ENCODE data around the gene UBAP2.

UBAP2 gene, protein sequence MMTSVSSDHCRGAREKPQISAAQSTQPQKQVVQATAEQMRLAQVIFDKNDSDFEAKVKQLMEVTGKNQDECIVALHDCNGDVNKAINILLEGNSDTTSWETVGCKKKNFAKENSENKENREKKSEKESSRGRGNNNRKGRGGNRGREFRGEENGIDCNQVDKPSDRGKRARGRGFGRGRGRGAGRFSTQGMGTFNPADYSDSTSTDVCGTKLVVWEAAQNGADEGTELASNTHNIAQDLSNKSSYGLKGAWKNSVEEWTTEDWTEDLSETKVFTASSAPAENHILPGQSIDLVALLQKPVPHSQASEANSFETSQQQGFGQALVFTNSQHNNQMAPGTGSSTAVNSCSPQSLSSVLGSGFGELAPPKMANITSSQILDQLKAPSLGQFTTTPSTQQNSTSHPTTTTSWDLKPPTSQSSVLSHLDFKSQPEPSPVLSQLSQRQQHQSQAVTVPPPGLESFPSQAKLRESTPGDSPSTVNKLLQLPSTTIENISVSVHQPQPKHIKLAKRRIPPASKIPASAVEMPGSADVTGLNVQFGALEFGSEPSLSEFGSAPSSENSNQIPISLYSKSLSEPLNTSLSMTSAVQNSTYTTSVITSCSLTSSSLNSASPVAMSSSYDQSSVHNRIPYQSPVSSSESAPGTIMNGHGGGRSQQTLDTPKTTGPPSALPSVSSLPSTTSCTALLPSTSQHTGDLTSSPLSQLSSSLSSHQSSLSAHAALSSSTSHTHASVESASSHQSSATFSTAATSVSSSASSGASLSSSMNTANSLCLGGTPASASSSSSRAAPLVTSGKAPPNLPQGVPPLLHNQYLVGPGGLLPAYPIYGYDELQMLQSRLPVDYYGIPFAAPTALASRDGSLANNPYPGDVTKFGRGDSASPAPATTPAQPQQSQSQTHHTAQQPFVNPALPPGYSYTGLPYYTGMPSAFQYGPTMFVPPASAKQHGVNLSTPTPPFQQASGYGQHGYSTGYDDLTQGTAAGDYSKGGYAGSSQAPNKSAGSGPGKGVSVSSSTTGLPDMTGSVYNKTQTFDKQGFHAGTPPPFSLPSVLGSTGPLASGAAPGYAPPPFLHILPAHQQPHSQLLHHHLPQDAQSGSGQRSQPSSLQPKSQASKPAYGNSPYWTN

DNA sequence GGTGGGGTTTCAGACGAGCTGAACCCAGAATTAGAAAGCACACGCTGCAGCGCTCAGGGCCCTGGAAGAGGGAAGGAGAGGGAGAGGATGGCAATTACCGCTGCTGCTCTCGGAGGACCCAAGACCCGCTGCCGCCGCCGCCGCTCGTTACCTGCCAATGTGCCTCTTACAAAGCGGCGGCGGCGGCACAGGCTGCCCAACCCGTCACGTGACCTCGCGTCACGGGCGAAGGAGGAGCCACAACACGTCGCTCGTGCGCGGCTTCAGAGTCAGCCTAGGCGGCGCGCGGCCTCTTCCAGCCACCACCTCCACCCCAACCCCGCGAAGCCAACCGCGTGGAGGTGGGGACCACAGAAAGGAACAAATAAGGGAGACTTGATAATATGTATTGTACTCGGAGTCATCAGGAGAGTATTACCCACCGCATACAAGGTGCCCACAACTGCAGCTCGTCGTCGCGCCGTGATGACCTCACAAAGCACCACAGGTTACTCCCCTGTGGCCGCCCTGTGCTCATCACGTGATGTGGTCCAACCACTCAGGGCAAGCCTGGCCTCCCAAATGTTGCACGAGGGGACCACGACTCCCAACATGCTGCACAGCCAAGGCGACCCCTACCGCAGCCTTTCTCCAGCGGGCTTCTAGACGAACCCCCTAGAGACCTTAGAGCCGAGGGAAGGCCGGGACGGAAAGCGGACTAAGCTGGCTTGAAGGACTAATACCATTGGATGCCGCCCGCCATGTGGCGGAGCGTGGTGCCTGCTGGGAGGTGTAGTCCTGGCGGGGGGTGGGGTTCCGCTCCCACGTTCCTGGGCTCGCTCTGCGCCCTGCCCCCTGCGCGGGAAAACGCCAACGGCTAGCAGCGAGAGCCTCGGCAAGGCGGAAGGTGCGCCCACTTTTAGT lies at the start of gene UBAP2:
Gene UBAP2, minus strand, starts transcription at position 161 of the 903 bp plus-strand sequence. CDS start 31,739 bp downstream, outside the sequence.
- H3K27ac Mint-ChIP-seq = peak within 1 kb of the TSS; percentile 98
- H3K4me3 Mint-ChIP-seq = peak within 1 kb of the TSS; percentile 100
- DNase-seq (ENCODE audit: low spot score) = peak; percentile 96
- H3K9me3 Mint-ChIP-seq = no peaks in the 10 kb centered on the region
- peaks cover 38% of the 10 kb centered on the region for H3K4me1 Mint-ChIP-seq (ENCODE audit: low read depth)
- H3K36me3 Mint-ChIP-seq (ENCODE audit: low read depth) = peaks cover 3% of the 10 kb centered on the region
- no peaks in the 10 kb centered on the region for H3K27me3 Mint-ChIP-seq (ENCODE audit: low read depth)

DNA sequence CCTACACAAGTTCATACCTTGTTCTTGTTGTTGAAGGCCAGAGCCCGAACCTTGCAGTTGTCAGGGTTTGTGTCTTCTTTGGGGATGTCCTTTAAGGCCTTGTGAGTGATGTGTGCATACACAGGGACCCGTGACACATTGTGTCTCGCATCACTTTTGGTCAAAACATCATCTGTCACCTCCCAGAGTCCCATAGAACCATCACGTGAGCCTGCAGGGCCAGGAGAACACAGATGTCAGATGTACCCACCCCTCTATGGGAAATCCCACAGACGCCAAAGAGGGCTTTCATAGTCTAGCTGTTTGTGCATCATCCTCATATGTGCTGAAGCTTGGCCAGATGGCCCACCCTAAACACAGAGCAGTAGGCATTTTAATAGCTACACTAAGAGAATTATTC lies 49.6 kb upstream of the UBAP2 start:
- no peak overlapping the region for H3K27ac Mint-ChIP-seq

DNA sequence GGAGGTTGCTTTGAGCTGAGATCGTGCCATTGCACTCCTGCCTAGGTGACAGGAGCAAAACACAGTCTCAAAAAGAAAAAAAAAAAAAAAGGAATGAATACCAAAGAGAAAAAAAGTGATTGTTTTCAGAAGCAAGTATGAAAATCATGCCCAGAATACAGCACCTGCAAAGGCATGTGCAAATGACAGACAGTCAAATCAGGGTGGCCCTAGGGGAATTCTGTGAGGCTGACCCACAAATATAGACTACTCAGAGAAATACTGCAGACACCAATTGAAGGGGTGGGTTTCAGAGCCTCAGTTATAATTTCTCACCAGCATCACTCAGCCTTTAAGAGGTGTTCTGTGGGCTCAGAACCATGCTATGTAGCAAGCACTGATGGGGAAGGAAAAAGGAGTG lies 49.2 kb upstream of the UBAP2 start:
- no peak for DNase-seq (ENCODE audit: low spot score)
- Mint-ChIP-seq H3K4me1 (ENCODE audit: low read depth) (no peaks in the 10 kb centered on the region), H3K27me3 (ENCODE audit: low read depth) (no peaks in the 10 kb centered on the region), H3K4me3 (no peak overlapping the region), H3K27ac (no peak overlapping the region), H3K36me3 (ENCODE audit: low read depth) (peaks cover 29% of the 10 kb centered on the region), H3K9me3 (no peaks in the 10 kb centered on the region)

More for the DNA sequence above, 49.6 kb upstream of the UBAP2 start:
- H3K4me1 Mint-ChIP-seq (ENCODE audit: low read depth) = no peaks in the 10 kb centered on the region
- H3K27me3 Mint-ChIP-seq (ENCODE audit: low read depth) = no peaks in the 10 kb centered on the region
- no peak for DNase-seq (ENCODE audit: low spot score)
- no peak overlapping the region for H3K4me3 Mint-ChIP-seq
- no peaks in the 10 kb centered on the region for H3K9me3 Mint-ChIP-seq
- H3K36me3 Mint-ChIP-seq (ENCODE audit: low read depth) = peaks cover 25% of the 10 kb centered on the region

DNA sequence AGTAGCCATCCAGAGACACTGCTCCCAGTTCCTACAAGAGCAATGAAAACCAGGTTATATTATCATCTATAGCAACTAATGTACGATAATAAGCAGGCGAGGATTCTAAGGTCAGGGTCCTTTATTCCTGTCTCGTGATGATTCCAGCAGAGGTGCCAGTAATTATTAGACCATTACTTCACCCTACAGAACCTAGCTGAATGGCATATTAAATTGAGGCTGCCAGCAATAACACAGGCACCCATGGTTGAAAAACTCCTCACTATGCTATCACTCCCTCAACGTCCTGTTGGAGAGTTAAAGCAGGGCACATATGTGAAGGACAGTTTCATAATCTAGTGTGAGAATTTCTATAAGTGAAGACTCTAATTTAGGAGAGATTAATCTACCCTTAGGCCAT lies 48.1 kb upstream of the UBAP2 start:
- Mint-ChIP-seq H3K4me3 (no peak overlapping the region), H3K27ac (no peak overlapping the region), H3K36me3 (ENCODE audit: low read depth) (peaks cover 29% of the 10 kb centered on the region), H3K4me1 (ENCODE audit: low read depth) (peaks cover 2% of the 10 kb centered on the region), H3K27me3 (ENCODE audit: low read depth) (no peaks in the 10 kb centered on the region), H3K9me3 (no peaks in the 10 kb centered on the region)
- DNase-seq (ENCODE audit: low spot score) = no peak

GRCh38 chr9:34093578-34093977 lies 44.9 kb upstream of the UBAP2 start:
- no peak overlapping the region for H3K27ac Mint-ChIP-seq
- H3K36me3 Mint-ChIP-seq (ENCODE audit: low read depth) = peaks cover 44% of the 10 kb centered on the region
- H3K27me3 Mint-ChIP-seq (ENCODE audit: low read depth) = no peaks in the 10 kb centered on the region
- H3K4me1 Mint-ChIP-seq (ENCODE audit: low read depth) = peaks cover 2% of the 10 kb centered on the region
- DNase-seq (ENCODE audit: low spot score) = no peak
- H3K4me3 Mint-ChIP-seq = no peak overlapping the region
- H3K9me3 Mint-ChIP-seq = no peaks in the 10 kb centered on the region

- H3K27ac Mint-ChIP-seq = no peak overlapping the region
- no peaks in the 10 kb centered on the region for H3K9me3 Mint-ChIP-seq
- DNase-seq (ENCODE audit: low spot score) = no peak
- H3K4me1 Mint-ChIP-seq (ENCODE audit: low read depth) = peaks cover 2% of the 10 kb centered on the region
- H3K27me3 Mint-ChIP-seq (ENCODE audit: low read depth) = no peaks in the 10 kb centered on the region
- peaks cover 47% of the 10 kb centered on the region for H3K36me3 Mint-ChIP-seq (ENCODE audit: low read depth)
- no peak overlapping the region for H3K4me3 Mint-ChIP-seq
Measured at GRCh38 chr9:34089311-34089710, 40.6 kb upstream of the UBAP2 start.

- H3K4me1 Mint-ChIP-seq (ENCODE audit: low read depth) = peaks cover 2% of the 10 kb centered on the region
- no peak for DNase-seq (ENCODE audit: low spot score)
- peaks cover 38% of the 10 kb centered on the region for H3K36me3 Mint-ChIP-seq (ENCODE audit: low read depth)
- no peak overlapping the region for H3K27ac Mint-ChIP-seq
- no peaks in the 10 kb centered on the region for H3K27me3 Mint-ChIP-seq (ENCODE audit: low read depth)
- H3K9me3 Mint-ChIP-seq = no peaks in the 10 kb centered on the region
- no peak overlapping the region for H3K4me3 Mint-ChIP-seq
Measured at GRCh38 chr9:34087370-34087769, 38.7 kb upstream of the UBAP2 start.

- peaks cover 33% of the 10 kb centered on the region for H3K36me3 Mint-ChIP-seq (ENCODE audit: low read depth)
- DNase-seq (ENCODE audit: low spot score) = no peak
- no peaks in the 10 kb centered on the region for H3K27me3 Mint-ChIP-seq (ENCODE audit: low read depth)
- no peak overlapping the region for H3K4me3 Mint-ChIP-seq
- no peaks in the 10 kb centered on the region for H3K4me1 Mint-ChIP-seq (ENCODE audit: low read depth)
- H3K27ac Mint-ChIP-seq = no peak overlapping the region
- no peaks in the 10 kb centered on the region for H3K9me3 Mint-ChIP-seq
Measured at GRCh38 chr9:34086864-34087263, 38.2 kb upstream of the UBAP2 start.

DNA sequence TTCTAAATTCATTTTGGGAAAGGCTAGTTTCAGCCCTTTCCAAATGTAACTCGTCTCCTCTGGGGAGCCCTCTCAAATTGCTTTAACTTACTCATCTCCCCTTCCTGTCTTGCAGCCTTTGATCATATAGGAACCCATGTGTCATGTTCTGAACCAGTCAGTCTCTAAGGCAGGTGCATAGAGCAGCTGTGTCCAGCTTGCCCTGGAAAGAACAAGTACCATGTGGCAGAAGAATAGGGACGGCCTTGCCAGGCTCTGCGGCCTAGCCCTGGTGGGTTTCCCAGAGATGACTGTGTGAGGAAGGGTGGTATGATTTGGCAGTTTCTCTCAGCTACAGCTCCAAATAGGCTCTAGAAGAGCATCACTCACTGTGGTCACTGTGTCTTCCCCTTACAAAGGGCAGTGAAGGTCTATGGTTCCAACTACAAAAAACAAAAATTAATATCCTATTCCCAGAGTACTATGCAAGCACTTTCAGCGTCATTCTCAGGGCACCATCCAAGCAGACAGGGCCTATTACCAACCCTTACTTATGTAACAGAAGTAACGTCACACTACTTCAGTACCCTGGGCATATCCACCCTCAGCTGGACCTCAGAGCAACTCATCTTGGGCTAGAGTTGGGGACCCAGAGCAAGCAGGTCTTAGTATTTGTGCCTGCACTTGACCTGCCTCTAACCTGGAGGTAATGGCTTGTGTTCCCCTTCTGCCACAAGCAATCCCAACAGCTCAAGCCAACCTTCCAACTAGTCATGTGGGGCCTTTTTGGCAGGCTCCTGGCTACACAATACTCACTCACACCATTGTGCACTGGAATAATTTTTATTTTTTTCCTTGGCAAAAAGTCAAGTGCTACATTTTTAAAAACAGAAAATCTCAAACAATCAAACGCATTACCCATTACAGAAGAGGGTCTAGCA lies 37.2 kb upstream of the UBAP2 start:
- H3K4me1 Mint-ChIP-seq (ENCODE audit: low read depth) = no peaks in the 10 kb centered on the region
- H3K27me3 Mint-ChIP-seq (ENCODE audit: low read depth) = no peaks in the 10 kb centered on the region
- no peak overlapping the region for H3K27ac Mint-ChIP-seq

GRCh38 chr9:34084562-34084961 lies 35.9 kb upstream of the UBAP2 start:
- Mint-ChIP-seq H3K27me3 (ENCODE audit: low read depth) (no peaks in the 10 kb centered on the region), H3K36me3 (ENCODE audit: low read depth) (peaks cover 23% of the 10 kb centered on the region), H3K27ac (no peak overlapping the region)

More for the DNA sequence above, 37.2 kb upstream of the UBAP2 start:
- no peaks in the 10 kb centered on the region for H3K9me3 Mint-ChIP-seq
- H3K36me3 Mint-ChIP-seq (ENCODE audit: low read depth) = peaks cover 26% of the 10 kb centered on the region
- no peak overlapping the region for H3K4me3 Mint-ChIP-seq
- DNase-seq (ENCODE audit: low spot score) = no peak

DNA sequence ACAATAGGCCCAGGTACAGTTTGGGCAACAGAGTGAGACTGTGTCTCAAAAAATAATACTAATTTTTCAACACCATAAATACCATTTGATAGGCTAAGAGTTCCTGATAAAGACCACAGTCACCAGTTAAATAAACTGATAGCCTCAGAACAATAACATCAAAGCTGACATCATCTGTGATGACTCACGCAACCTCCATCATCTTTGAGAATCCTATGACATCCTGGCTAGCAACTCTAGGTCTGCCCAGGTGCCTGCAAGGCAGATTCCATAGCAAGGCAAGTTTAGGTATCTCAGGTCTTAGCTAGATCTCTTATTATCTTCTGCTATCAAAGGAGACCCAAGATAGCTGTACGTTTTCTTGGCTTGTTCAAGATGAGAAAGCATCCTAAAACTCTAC lies 30.5 kb upstream of the UBAP2 start:
- DNase-seq (ENCODE audit: low spot score) = no peak
- Mint-ChIP-seq H3K27me3 (ENCODE audit: low read depth) (no peaks in the 10 kb centered on the region), H3K4me1 (ENCODE audit: low read depth) (peaks cover 1% of the 10 kb centered on the region), H3K27ac (no peak overlapping the region), H3K36me3 (ENCODE audit: low read depth) (no peaks in the 10 kb centered on the region), H3K9me3 (no peaks in the 10 kb centered on the region), H3K4me3 (no peak overlapping the region)

More at GRCh38 chr9:34084562-34084961, 35.9 kb upstream of the UBAP2 start:
- H3K9me3 Mint-ChIP-seq = no peaks in the 10 kb centered on the region
- no peak for DNase-seq (ENCODE audit: low spot score)
- no peak overlapping the region for H3K4me3 Mint-ChIP-seq
- H3K4me1 Mint-ChIP-seq (ENCODE audit: low read depth) = no peaks in the 10 kb centered on the region

GRCh38 chr9:34072868-34073590 lies 24.3 kb upstream of the UBAP2 start:
- no peak overlapping the region for H3K27ac Mint-ChIP-seq
- H3K4me3 Mint-ChIP-seq = no peak overlapping the region
- no peaks in the 10 kb centered on the region for H3K36me3 Mint-ChIP-seq (ENCODE audit: low read depth)

More at GRCh38 chr9:34072868-34073590, 24.3 kb upstream of the UBAP2 start:
- no peak for DNase-seq (ENCODE audit: low spot score)
- Mint-ChIP-seq H3K4me1 (ENCODE audit: low read depth) (peaks cover 1% of the 10 kb centered on the region), H3K27me3 (ENCODE audit: low read depth) (no peaks in the 10 kb centered on the region), H3K9me3 (no peaks in the 10 kb centered on the region)

Measured in T-helper 2 cell treated with Interferon-gamma antibody and Interleukin-4, amounts not matched to agents 5 μg/mL and 100 μg/mL, for 36 hours (primary cell).